ENCODE measurements around the gene SFTPB.

- TF ChIP-seq CTCF (IDR thresholded peaks at IDR 0.05; ENCODE audit: low read depth, low read length) (no peak), EZH2phosphoT487 (IDR thresholded peaks at IDR 0.05; ENCODE audit: low read depth) (no peak)
Observed at GRCh38 chr2:85711578-85712060, 43.6 kb upstream of the SFTPB start.
